ENCODE data around the gene TNFRSF8. TPM values are rescaled to one million over a fixed set of nuclear protein-coding genes. Genes with fewer than 3 reads are reported as not detected.

TNFRSF8 gene
- total RNA-seq, 1 experiment from 2014 or later: 20.8 TPM

GRCh38 chr1:12130466-12131130 lies 67.5 kb downstream of the TNFRSF8 start:
- DNase-seq (ENCODE audit: low spot score): no peak
- TF ChIP-seq MLX (CRISPR knock-in tag; IDR thresholded peaks at IDR 0.05) (no peak), SMAD4 (CRISPR knock-in tag; IDR thresholded peaks at IDR 0.05) (no peak), EMX1 (CRISPR knock-in tag; IDR thresholded peaks at IDR 0.05) (no peak), ATF1 (CRISPR knock-in tag; IDR thresholded peaks at IDR 0.05) (no peak), E2F4 (CRISPR knock-in tag; IDR thresholded peaks at IDR 0.05; ENCODE audit: borderline replicate concordance, low read depth) (no peak), IRF2 (CRISPR knock-in tag; IDR thresholded peaks at IDR 0.05; ENCODE audit: borderline replicate concordance, low read depth) (no peak), TEAD4 (CRISPR knock-in tag; IDR thresholded peaks at IDR 0.05) (no peak), GTF2I (CRISPR knock-in tag; conservative IDR thresholded peaks at IDR 0.05) (no peak), ATF2 (CRISPR knock-in tag; IDR thresholded peaks at IDR 0.05; ENCODE audit: borderline replicate concordance, low read depth) (no peak), ZNF671 (CRISPR knock-in tag; IDR thresholded peaks at IDR 0.05) (no peak), STAT6 (CRISPR knock-in tag; conservative IDR thresholded peaks at IDR 0.05; ENCODE audit: low read depth) (no peak), ETV6 (CRISPR knock-in tag; IDR thresholded peaks at IDR 0.05) (no peak), E2F5 (CRISPR knock-in tag; IDR thresholded peaks at IDR 0.05) (no peak), FOXP1 (CRISPR knock-in tag; IDR thresholded peaks at IDR 0.05; ENCODE audit: borderline replicate concordance) (no peak), ZNF281 (CRISPR knock-in tag; IDR thresholded peaks at IDR 0.05) (no peak), SP1 (CRISPR knock-in tag; conservative IDR thresholded peaks at IDR 0.05) (no peak)
- TF ChIP-seq, protein P1, sequence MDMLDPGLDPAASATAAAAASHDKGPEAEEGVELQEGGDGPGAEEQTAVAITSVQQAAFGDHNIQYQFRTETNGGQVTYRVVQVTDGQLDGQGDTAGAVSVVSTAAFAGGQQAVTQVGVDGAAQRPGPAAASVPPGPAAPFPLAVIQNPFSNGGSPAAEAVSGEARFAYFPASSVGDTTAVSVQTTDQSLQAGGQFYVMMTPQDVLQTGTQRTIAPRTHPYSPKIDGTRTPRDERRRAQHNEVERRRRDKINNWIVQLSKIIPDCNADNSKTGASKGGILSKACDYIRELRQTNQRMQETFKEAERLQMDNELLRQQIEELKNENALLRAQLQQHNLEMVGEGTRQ (CRISPR knock-in tag; IDR thresholded peaks at IDR 0.05): no peak
- TF ChIP-seq, protein P2, sequence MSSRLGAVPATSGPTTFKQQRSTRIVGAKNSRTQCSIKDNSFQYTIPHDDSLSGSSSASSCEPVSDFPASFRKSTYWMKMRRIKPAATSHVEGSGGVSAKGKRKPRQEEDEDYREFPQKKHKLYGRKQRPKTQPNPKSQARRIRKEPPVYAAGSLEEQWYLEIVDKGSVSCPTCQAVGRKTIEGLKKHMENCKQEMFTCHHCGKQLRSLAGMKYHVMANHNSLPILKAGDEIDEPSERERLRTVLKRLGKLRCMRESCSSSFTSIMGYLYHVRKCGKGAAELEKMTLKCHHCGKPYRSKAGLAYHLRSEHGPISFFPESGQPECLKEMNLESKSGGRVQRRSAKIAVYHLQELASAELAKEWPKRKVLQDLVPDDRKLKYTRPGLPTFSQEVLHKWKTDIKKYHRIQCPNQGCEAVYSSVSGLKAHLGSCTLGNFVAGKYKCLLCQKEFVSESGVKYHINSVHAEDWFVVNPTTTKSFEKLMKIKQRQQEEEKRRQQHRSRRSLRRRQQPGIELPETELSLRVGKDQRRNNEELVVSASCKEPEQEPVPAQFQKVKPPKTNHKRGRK (CRISPR knock-in tag; IDR thresholded peaks at IDR 0.05; ENCODE audit: borderline replicate concordance): no peak
- CTCF ChIA-PET: no interaction called here
- Mint-ChIP-seq H3K27me3 (ENCODE audit: low read depth) (no peaks in the 10 kb centered on the region), H3K9me3 (no peaks in the 10 kb centered on the region), H3K36me3 (no peaks in the 10 kb centered on the region; the same call in 1 of the 2 replicates), H3K4me3 (no peak overlapping the region), H3K27ac (no peak overlapping the region), H3K4me1 (no peaks in the 10 kb centered on the region)
- POLR2A ChIA-PET: no interaction called here
- no peak for ATAC-seq
